Trophoblast cell (in vitro differentiated cells and primary cell): Measurements from ENCODE around the gene TFPI.
A peak's percentile ranks its signal among the peaks of the same experiment; 100 is the strongest.

ENCODE experiments used
- DNase-seq, 2 donors: peaks; one replicate each; pipeline ENCODE4 v3.0.0-alpha.2; 2016
- H2AFZ ChIP-seq: 2 replicates; pipeline ENCODE4 v1.6.1; 2013; ENCODE audit warnings: low read length, moderate library complexity, mild to moderate bottlenecking; ENCODE audit not compliant: insufficient read depth, poor library complexity
- H2AK5ac ChIP-seq: 2 replicates; pipeline ENCODE4 v1.6.1; 2013; ENCODE audit warnings: mild to moderate bottlenecking, low read length
- H2BK120ac ChIP-seq: 2 replicates; pipeline ENCODE4 v1.6.1; 2013; ENCODE audit warnings: low read length, mild to moderate bottlenecking, moderate library complexity; ENCODE audit not compliant: insufficient read depth, poor library complexity
- H2BK12ac ChIP-seq: 2 replicates; pipeline ENCODE4 v1.6.1; 2013; ENCODE audit warnings: mild to moderate bottlenecking, low read length, moderate library complexity
- H2BK5ac ChIP-seq: 2 replicates; pipeline ENCODE4 v1.6.1; 2013; ENCODE audit warnings: low read length, low read depth, moderate library complexity, mild to moderate bottlenecking; ENCODE audit not compliant: poor library complexity
- H3K14ac ChIP-seq: 2 replicates; pipeline ENCODE4 v1.6.1; 2013; ENCODE audit warnings: mild to moderate bottlenecking, low read length
- H3K18ac ChIP-seq: 2 replicates; pipeline ENCODE4 v1.6.1; 2013; ENCODE audit warnings: mild to moderate bottlenecking, low read length
- H3K23ac ChIP-seq: 2 replicates; pipeline ENCODE4 v1.6.1; 2013; ENCODE audit warnings: low read length
- H3K27ac ChIP-seq: 2 replicates; pipeline ENCODE4 v1.5.1; 2013; ENCODE audit warnings: low read depth, mild to moderate bottlenecking, inconsistent platforms, low read length, moderate library complexity
- H3K27me3 ChIP-seq: 2 replicates; pipeline ENCODE4 v1.6.1; 2013; ENCODE audit warnings: inconsistent platforms, mild to moderate bottlenecking, low read length, moderate library complexity; ENCODE audit not compliant: insufficient read depth
- H3K36me3 ChIP-seq, 2 experiments: 1 replicate in 1 of 2; 2 replicates in 1 of 2; pipeline ENCODE4 v1.6.1; 2013; ENCODE audit warnings: low read length in 2 of 2, mild to moderate bottlenecking in 2 of 2, moderate library complexity in 1 of 2; ENCODE audit not compliant: insufficient read depth in 2 of 2, control insufficient read depth in 1 of 2
- H3K4ac ChIP-seq: 2 replicates; pipeline ENCODE4 v1.6.1; 2013; ENCODE audit warnings: low read depth, mild to moderate bottlenecking, low read length, moderate library complexity
- H3K4me1 ChIP-seq, 2 experiments: 1 replicate in 1 of 2; 2 replicates in 1 of 2; pipeline ENCODE4 v1.6.1; 2013; ENCODE audit warnings: low read length in 2 of 2, mild to moderate bottlenecking in 2 of 2, moderate library complexity in 1 of 2; ENCODE audit not compliant: insufficient read depth in 2 of 2, control insufficient read depth in 1 of 2
- H3K4me2 ChIP-seq: 2 replicates; pipeline ENCODE4 v1.6.1; 2013; ENCODE audit warnings: inconsistent platforms, mild to moderate bottlenecking, low read length, moderate library complexity
- H3K4me3 ChIP-seq: 2 replicates; pipeline ENCODE4 v1.5.1; 2013; ENCODE audit warnings: mild to moderate bottlenecking, low read depth, low read length, inconsistent platforms
- H3K79me1 ChIP-seq: one replicate; pipeline ENCODE4 v1.6.1; 2013; ENCODE audit warnings: low read length
- H3K79me2 ChIP-seq: 2 replicates; pipeline ENCODE4 v1.6.1; 2013; ENCODE audit warnings: low read length, mild to moderate bottlenecking; ENCODE audit not compliant: control insufficient read depth, insufficient read depth, poor library complexity
- H3K9ac ChIP-seq: 2 replicates; pipeline ENCODE4 v1.6.1; 2013; ENCODE audit warnings: mild to moderate bottlenecking, low read length
- H3K9me3 ChIP-seq: 2 replicates; pipeline ENCODE4 v1.6.1; 2013; ENCODE audit warnings: low read depth, mild to moderate bottlenecking, control low read depth, inconsistent platforms, low read length; ENCODE audit not compliant: insufficient read depth
- H4K12ac ChIP-seq: 2 replicates; pipeline ENCODE4 v1.6.1; 2013; ENCODE audit warnings: low read depth, mild to moderate bottlenecking, low read length, moderate library complexity
- H4K8ac ChIP-seq: 2 replicates; pipeline ENCODE4 v1.6.1; 2013; ENCODE audit warnings: low read depth, mild to moderate bottlenecking, low read length, moderate library complexity
- H4K91ac ChIP-seq: one replicate; pipeline ENCODE4 v1.6.1; 2013; ENCODE audit warnings: low read depth, mild to moderate bottlenecking, low read length, moderate library complexity
- WGBS: extraction: QIAGEN DNeasy Blood & Tissue Kit; methylation state at CpG from one replicate; pipeline ENCODE4 v1.1.7; 2013; ENCODE audit warnings: missing lambda C conversion rate; ENCODE audit not compliant: insufficient read length, insufficient coverage; ENCODE audit errors: extremely low coverage; 5-methylcytosine and 5-hydroxymethylcytosine counted together

Gene TFPI

GRCh38 chr2:187431911-187432310, 122.3 kb downstream of the TFPI start:
- no peak overlapping the region for H3K4me2 ChIP-seq
- H2BK5ac ChIP-seq, result no peak overlapping the region
- no peak overlapping the region for H3K4me3 ChIP-seq
- H3K4ac ChIP-seq, result no peak overlapping the region
- no peaks in the 10 kb centered on the region for H3K27me3 ChIP-seq
- H3K23ac ChIP-seq, result no peak overlapping the region
- H3K79me2 ChIP-seq, result no peaks in the 10 kb centered on the region
- no peak overlapping the region for H3K18ac ChIP-seq
- H3K4me1 ChIP-seq, result no peaks in the 10 kb centered on the region
- H2AK5ac ChIP-seq, result no peak overlapping the region
- H2BK12ac ChIP-seq, result no peak overlapping the region
- no peak for DNase-seq
- H3K36me3 ChIP-seq, result no peaks in the 10 kb centered on the region
- H3K9ac ChIP-seq, result no peak overlapping the region
- no peak overlapping the region for H4K91ac ChIP-seq
- no peak overlapping the region for H4K8ac ChIP-seq
- no peak overlapping the region for H4K12ac ChIP-seq
- no peak overlapping the region for H3K14ac ChIP-seq
- no peak overlapping the region for H2BK120ac ChIP-seq
- no peaks in the 10 kb centered on the region for H3K79me1 ChIP-seq
- H3K27ac ChIP-seq, result no peak overlapping the region
- H2AFZ ChIP-seq, result no peak overlapping the region
- H3K9me3 ChIP-seq, result no peaks in the 10 kb centered on the region

- no peak overlapping the region for H3K23ac ChIP-seq
- no peaks in the 10 kb centered on the region for H3K79me1 ChIP-seq
- no peak overlapping the region for H3K27ac ChIP-seq
- H2BK5ac ChIP-seq, result no peak overlapping the region
- no peak overlapping the region for H3K4me3 ChIP-seq
- peak in 1 of 2 donors; percentile 43 for DNase-seq
- no peaks in the 10 kb centered on the region for H3K27me3 ChIP-seq
- no peaks in the 10 kb centered on the region for H3K4me1 ChIP-seq
- no peak overlapping the region for H3K4me2 ChIP-seq
- no peak overlapping the region for H2BK120ac ChIP-seq
- H3K79me2 ChIP-seq, result no peaks in the 10 kb centered on the region
- H3K18ac ChIP-seq, result no peak overlapping the region
- no peak overlapping the region for H2AFZ ChIP-seq
- H3K4ac ChIP-seq, result no peak overlapping the region
- H3K9ac ChIP-seq, result no peak overlapping the region
- H3K14ac ChIP-seq, result no peak overlapping the region
- H2BK12ac ChIP-seq, result no peak overlapping the region
- H3K9me3 ChIP-seq, result no peaks in the 10 kb centered on the region
- no peak overlapping the region for H4K91ac ChIP-seq
- H2AK5ac ChIP-seq, result no peak overlapping the region
- no peak overlapping the region for H4K8ac ChIP-seq
- H3K36me3 ChIP-seq, result no peaks in the 10 kb centered on the region
- H4K12ac ChIP-seq, result no peak overlapping the region
Measured at GRCh38 chr2:187429989-187430388, 124.2 kb downstream of the TFPI start.

DNA sequence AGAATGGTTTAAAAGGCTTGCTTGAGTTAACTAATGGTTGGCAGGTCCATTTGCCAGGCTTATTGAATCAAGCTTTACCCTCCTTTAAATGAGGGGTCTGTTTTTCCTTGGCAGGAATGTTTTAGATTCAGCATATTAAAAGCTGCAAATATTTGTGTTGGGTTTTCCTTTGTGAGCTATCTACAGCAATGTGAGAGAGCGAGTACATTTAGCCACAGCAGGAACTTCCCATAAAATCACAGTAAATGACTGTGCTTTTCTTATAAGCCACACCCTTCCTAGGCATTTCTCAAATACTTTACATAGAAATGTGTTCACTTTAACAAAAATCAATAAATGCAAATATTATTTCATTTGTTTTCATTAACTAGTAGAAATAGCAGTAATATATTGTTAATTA, 130.1 kb downstream of the TFPI start:
- Histone ChIP-seq H2BK5ac (no peak overlapping the region), H2AK5ac (no peak overlapping the region), H4K8ac (no peak overlapping the region), H3K4ac (no peak overlapping the region), H3K23ac (no peak overlapping the region), H4K12ac (no peak overlapping the region), H2BK120ac (no peak overlapping the region), H3K18ac (no peak overlapping the region), H3K4me3 (no peak overlapping the region), H3K27ac (no peak overlapping the region), H3K4me2 (no peak overlapping the region), H3K9ac (no peak overlapping the region), H3K4me1 (no peaks in the 10 kb centered on the region), H3K27me3 (no peaks in the 10 kb centered on the region), H3K36me3 (no peaks in the 10 kb centered on the region), H3K9me3 (no peaks in the 10 kb centered on the region), H3K14ac (no peak overlapping the region), H2AFZ (no peak overlapping the region), H3K79me1 (no peaks in the 10 kb centered on the region), H4K91ac (no peak overlapping the region), H3K79me2 (no peaks in the 10 kb centered on the region), H2BK12ac (no peak overlapping the region)
- no CpG with 5 or more reads among the region's 1 CpG for WGBS
- no peak for DNase-seq

GRCh38 chr2:187422282-187422681, 132.0 kb downstream of the TFPI start:
- H2BK5ac ChIP-seq, result no peak overlapping the region
- H3K4ac ChIP-seq, result no peak overlapping the region
- no peak overlapping the region for H4K91ac ChIP-seq
- H4K12ac ChIP-seq, result no peak overlapping the region
- WGBS, result no CpG with 5 or more reads among the region's 1 CpG
- H3K23ac ChIP-seq, result no peak overlapping the region
- H3K9me3 ChIP-seq, result no peaks in the 10 kb centered on the region
- no peak overlapping the region for H3K27ac ChIP-seq
- H2AK5ac ChIP-seq, result no peak overlapping the region
- no peaks in the 10 kb centered on the region for H3K79me1 ChIP-seq
- no peak overlapping the region for H3K4me2 ChIP-seq
- no peak overlapping the region for H3K14ac ChIP-seq
- no peaks in the 10 kb centered on the region for H3K27me3 ChIP-seq
- no peaks in the 10 kb centered on the region for H3K4me1 ChIP-seq
- H3K9ac ChIP-seq, result no peak overlapping the region
- no peak overlapping the region for H3K18ac ChIP-seq
- H3K79me2 ChIP-seq, result no peaks in the 10 kb centered on the region
- no peak overlapping the region for H2BK12ac ChIP-seq
- no peak for DNase-seq
- H2BK120ac ChIP-seq, result no peak overlapping the region
- H3K4me3 ChIP-seq, result no peak overlapping the region
- H4K8ac ChIP-seq, result no peak overlapping the region
- H3K36me3 ChIP-seq, result no peaks in the 10 kb centered on the region
- H2AFZ ChIP-seq, result no peak overlapping the region

- no peak overlapping the region for H3K23ac ChIP-seq
- H2BK120ac ChIP-seq, result no peak overlapping the region
- no peak for DNase-seq
- no peaks in the 10 kb centered on the region for H3K79me2 ChIP-seq
- no peak overlapping the region for H3K14ac ChIP-seq
- H3K9ac ChIP-seq, result no peak overlapping the region
- H3K27ac ChIP-seq, result no peak overlapping the region
- H3K27me3 ChIP-seq, result no peaks in the 10 kb centered on the region
- no peak overlapping the region for H2AK5ac ChIP-seq
- no peak overlapping the region for H4K8ac ChIP-seq
- H3K4me2 ChIP-seq, result no peak overlapping the region
- no peaks in the 10 kb centered on the region for H3K4me1 ChIP-seq
- no peaks in the 10 kb centered on the region for H3K79me1 ChIP-seq
- H3K4me3 ChIP-seq, result no peak overlapping the region
- H4K12ac ChIP-seq, result no peak overlapping the region
- no peak overlapping the region for H4K91ac ChIP-seq
- H3K9me3 ChIP-seq, result no peaks in the 10 kb centered on the region
- WGBS, result no CpG with 5 or more reads among the region's 3 CpGs
- H2BK12ac ChIP-seq, result no peak overlapping the region
- H2AFZ ChIP-seq, result no peak overlapping the region
- H3K4ac ChIP-seq, result no peak overlapping the region
- no peak overlapping the region for H3K18ac ChIP-seq
- H2BK5ac ChIP-seq, result no peak overlapping the region
- no peaks in the 10 kb centered on the region for H3K36me3 ChIP-seq
Measured at GRCh38 chr2:187421519-187421918, 132.7 kb downstream of the TFPI start.
